Measurements from ENCODE around the gene CFAP91.

CFAP91 gene

DNA sequence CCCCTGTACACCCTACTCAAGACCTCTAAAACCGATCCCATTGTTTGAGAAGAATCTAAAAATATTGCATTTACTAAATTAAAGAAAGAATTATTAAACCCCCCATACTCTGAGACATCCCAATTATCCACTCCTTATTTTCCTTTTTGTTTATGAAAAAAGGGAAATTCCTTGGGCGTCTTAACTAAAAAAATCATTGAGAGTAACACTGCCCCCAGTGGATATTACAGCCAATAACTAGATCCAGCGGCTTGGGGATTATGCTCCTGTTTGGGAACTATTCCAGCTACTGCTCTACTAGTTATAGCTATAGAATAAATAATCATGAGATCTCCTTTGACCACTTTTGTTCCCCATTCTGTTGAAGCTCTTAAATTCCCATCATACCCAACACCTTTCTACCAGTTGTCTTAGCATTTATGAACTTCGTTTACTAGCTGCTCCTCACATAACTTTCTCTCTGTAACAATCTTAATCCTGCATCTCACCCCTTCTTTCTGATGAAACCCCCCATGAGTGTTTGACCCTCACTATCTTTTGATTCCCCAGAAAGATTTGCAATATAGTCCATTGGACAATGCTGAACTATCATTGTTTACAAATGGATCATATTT lies 12.7 kb upstream of the CFAP91 start:
- ChIA-PET POLR2A (no interaction called here), CTCF (interaction anchor here (0.7 to 1.4 kb wide), 3 partner anchors 8 to 9 kb away, joined by 3 to 5 read pairs (median 5); no protein-coding TSS in a partner anchor)
- TF ChIP-seq NFRKB (IDR thresholded peaks at IDR 0.05) (no peak), ZNF384 (IDR thresholded peaks at IDR 0.05) (no peak), ELF4 (IDR thresholded peaks at IDR 0.05) (no peak), TARDBP (IDR thresholded peaks at IDR 0.05) (no peak), FOXK2 (IDR thresholded peaks at IDR 0.05) (no peak), SP1 (IDR thresholded peaks at IDR 0.05) (no peak), L3MBTL2 (conservative IDR thresholded peaks at IDR 0.05) (no peak)
- peak; percentile 39 for DNase-seq (ENCODE audit: extremely low spot score)

- ChIA-PET CTCF (no interaction called here), POLR2A (interaction anchor here (1.4 kb wide), 1 partner anchor 400 kb away, joined by 3 read pairs; no protein-coding TSS in a partner anchor)
- DNase-seq (ENCODE audit: extremely low spot score) = no peak
- no peak for TF ChIP-seq CTBP1 (IDR thresholded peaks at IDR 0.05; ENCODE audit: borderline replicate concordance)
- no peak for TF ChIP-seq NFRKB (IDR thresholded peaks at IDR 0.05)
- TF ChIP-seq L3MBTL2 (conservative IDR thresholded peaks at IDR 0.05) = no peak
- TF ChIP-seq TARDBP (IDR thresholded peaks at IDR 0.05) = no peak
- no peak for TF ChIP-seq LEF1 (IDR thresholded peaks at IDR 0.05; ENCODE audit: borderline replicate concordance)
- no peak for TF ChIP-seq PKNOX1 (IDR thresholded peaks at IDR 0.05)
- no peak for TF ChIP-seq HDGF (IDR thresholded peaks at IDR 0.05; ENCODE audit: borderline replicate concordance)
- TF ChIP-seq SP1 (IDR thresholded peaks at IDR 0.05) = no peak
- no peak for TF ChIP-seq FOXM1 (IDR thresholded peaks at IDR 0.05; ENCODE audit: borderline replicate concordance)
- no peak for TF ChIP-seq ELF4 (IDR thresholded peaks at IDR 0.05)
- TF ChIP-seq BHLHE40 (IDR thresholded peaks at IDR 0.05; ENCODE audit: borderline replicate concordance) = no peak
- TF ChIP-seq ZNF384 (IDR thresholded peaks at IDR 0.05) = no peak
- no peak for TF ChIP-seq FOXA1 (IDR thresholded peaks at IDR 0.05)
- TF ChIP-seq SUZ12 (IDR thresholded peaks at IDR 0.05) = no peak
These were observed 7.3 kb upstream of the CFAP91 start for GRCh38 chr3:119695480-119695879.

GRCh38 chr3:119697394-119697793 lies 5.4 kb upstream of the CFAP91 start:
- no peak for TF ChIP-seq L3MBTL2 (conservative IDR thresholded peaks at IDR 0.05)
- no peak for TF ChIP-seq ZNF384 (IDR thresholded peaks at IDR 0.05)
- TF ChIP-seq FOXM1 (IDR thresholded peaks at IDR 0.05; ENCODE audit: borderline replicate concordance) = no peak
- no peak for TF ChIP-seq NFRKB (IDR thresholded peaks at IDR 0.05)
- TF ChIP-seq SP1 (IDR thresholded peaks at IDR 0.05) = no peak
- TF ChIP-seq CTBP1 (IDR thresholded peaks at IDR 0.05; ENCODE audit: borderline replicate concordance) = no peak
- TF ChIP-seq ELF4 (IDR thresholded peaks at IDR 0.05) = no peak
- no peak for TF ChIP-seq SUZ12 (IDR thresholded peaks at IDR 0.05)
- TF ChIP-seq FOXA1 (IDR thresholded peaks at IDR 0.05) = no peak
- no peak for TF ChIP-seq BHLHE40 (IDR thresholded peaks at IDR 0.05; ENCODE audit: borderline replicate concordance)
- no peak for TF ChIP-seq PKNOX1 (IDR thresholded peaks at IDR 0.05)
- TF ChIP-seq LEF1 (IDR thresholded peaks at IDR 0.05; ENCODE audit: borderline replicate concordance) = no peak
- no peak for TF ChIP-seq FOXK2 (IDR thresholded peaks at IDR 0.05)
- ChIA-PET CTCF (no interaction called here), POLR2A (no interaction called here)
- no peak for DNase-seq (ENCODE audit: extremely low spot score)

DNA sequence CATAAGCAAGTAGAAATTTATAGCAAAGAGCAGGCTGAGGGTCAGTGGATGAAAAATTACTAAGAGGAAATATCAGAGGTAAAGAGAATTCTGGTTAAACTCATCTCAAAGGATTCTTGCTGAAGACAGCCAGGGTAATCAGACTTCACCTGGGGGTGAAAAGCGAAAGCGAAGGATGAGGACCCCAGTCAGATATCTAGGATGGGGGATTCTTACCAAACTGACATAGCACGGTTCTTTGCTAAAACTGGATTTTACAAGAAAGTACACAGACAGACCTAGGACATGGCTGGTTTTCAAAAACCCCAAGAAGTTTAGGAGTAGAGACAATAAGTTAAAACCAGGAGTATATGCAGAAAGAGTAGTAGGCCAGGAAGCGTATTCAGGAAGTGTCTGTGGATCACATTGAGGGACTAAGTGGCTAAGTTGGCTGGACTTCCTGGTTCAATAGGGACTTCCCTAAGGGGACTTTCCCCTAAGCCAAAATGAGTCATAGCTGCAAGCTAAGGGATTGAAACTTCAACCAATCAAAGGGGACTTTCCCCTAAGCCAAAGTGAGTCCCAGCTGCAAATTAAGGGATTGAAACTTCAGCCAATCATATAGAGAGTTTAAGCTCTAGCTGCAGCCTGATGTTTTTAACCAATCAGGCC lies 2.4 kb upstream of the CFAP91 start:
- ChIA-PET POLR2A (no interaction called here), CTCF (no interaction called here)
- no peak for DNase-seq (ENCODE audit: extremely low spot score)
- TF ChIP-seq ARNT (IDR thresholded peaks at IDR 0.05) = no peak
- no peak for TF ChIP-seq FOXM1 (IDR thresholded peaks at IDR 0.05; ENCODE audit: borderline replicate concordance)
- no peak for TF ChIP-seq PKNOX1 (IDR thresholded peaks at IDR 0.05)
- TF ChIP-seq BHLHE40 (IDR thresholded peaks at IDR 0.05; ENCODE audit: borderline replicate concordance) = no peak
- no peak for TF ChIP-seq FOXK2 (IDR thresholded peaks at IDR 0.05)

DNA sequence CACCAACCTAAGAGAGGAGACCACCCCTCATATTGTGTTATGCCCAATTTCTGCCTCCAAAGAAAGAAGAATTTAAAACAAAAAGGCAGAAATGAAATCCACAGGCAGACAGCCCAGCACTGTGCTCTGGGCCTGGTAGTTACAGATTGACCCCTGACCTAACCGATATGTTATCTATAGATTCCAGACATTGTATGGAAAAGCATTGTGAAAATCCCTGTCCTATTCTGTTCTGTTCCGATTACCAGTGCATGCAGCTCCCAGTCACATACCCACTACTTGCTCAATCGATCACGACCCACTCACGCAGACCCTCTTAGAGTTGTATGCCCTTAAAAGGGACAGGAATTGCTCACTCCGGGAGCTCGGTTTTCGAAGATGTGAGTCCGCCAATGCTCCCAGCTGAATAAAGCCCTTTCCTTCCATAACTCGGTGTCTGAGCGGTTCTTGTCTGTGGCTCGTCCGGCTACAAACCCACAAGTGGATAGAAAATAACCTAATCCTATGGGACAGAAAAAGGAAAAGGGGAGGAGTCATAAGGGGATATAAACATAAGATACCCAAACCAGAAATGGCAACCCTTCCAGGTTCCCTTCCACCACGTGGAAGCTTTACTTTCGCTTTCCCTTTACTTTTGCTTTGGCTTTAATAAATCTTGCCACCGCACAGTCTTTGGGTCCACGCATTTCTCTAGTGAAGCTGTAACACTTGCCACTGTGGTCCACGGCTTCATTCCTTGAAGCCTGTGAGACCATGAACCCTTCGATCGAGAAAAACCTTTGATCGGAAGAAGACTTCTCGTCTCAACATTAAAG lies 1.7 kb upstream of the CFAP91 start:
- POLR2A ChIA-PET = no interaction called here
- no peak for DNase-seq (ENCODE audit: extremely low spot score)
- TF ChIP-seq NFRKB (IDR thresholded peaks at IDR 0.05) = no peak
- TF ChIP-seq LEF1 (IDR thresholded peaks at IDR 0.05; ENCODE audit: borderline replicate concordance) = no peak
- no peak for TF ChIP-seq HDGF (IDR thresholded peaks at IDR 0.05; ENCODE audit: borderline replicate concordance)
- CTCF ChIA-PET = no interaction called here

- DNase-seq (ENCODE audit: extremely low spot score) = no peak
- TF ChIP-seq TARDBP (IDR thresholded peaks at IDR 0.05) = no peak
- TF ChIP-seq L3MBTL2 (conservative IDR thresholded peaks at IDR 0.05) = no peak
- no peak for TF ChIP-seq ELF4 (IDR thresholded peaks at IDR 0.05)
- no peak for TF ChIP-seq HDGF (IDR thresholded peaks at IDR 0.05; ENCODE audit: borderline replicate concordance)
- no peak for TF ChIP-seq FOXM1 (IDR thresholded peaks at IDR 0.05; ENCODE audit: borderline replicate concordance)
- TF ChIP-seq CTBP1 (IDR thresholded peaks at IDR 0.05; ENCODE audit: borderline replicate concordance) = no peak
- TF ChIP-seq FOXK2 (IDR thresholded peaks at IDR 0.05) = no peak
- no peak for TF ChIP-seq BHLHE40 (IDR thresholded peaks at IDR 0.05; ENCODE audit: borderline replicate concordance)
- no peak for TF ChIP-seq LEF1 (IDR thresholded peaks at IDR 0.05; ENCODE audit: borderline replicate concordance)
- no peak for TF ChIP-seq PKNOX1 (IDR thresholded peaks at IDR 0.05)
- TF ChIP-seq ZNF384 (IDR thresholded peaks at IDR 0.05) = no peak
- no peak for TF ChIP-seq FOXA1 (IDR thresholded peaks at IDR 0.05)
- TF ChIP-seq SUZ12 (IDR thresholded peaks at IDR 0.05) = no peak
- CTCF ChIA-PET = no interaction called here
- POLR2A ChIA-PET = no interaction called here
These were observed 1.2 kb downstream of the CFAP91 start for GRCh38 chr3:119703820-119704531.

Data from HEK293T (cell line).